ENCODE results near the gene CBX4. TPM values are rescaled to one million over a fixed set of nuclear protein-coding genes. Genes with fewer than 3 reads are reported as not detected.

CBX4 gene
- total RNA-seq, 2 donors from 2014 or later = 26.2 to 58.3 TPM

- Mint-ChIP-seq H3K27ac (peak overlapping the region in 1 of 2 donors; percentile 60), H3K4me3 (peak overlapping the region; percentile 25), H3K27me3 (peaks cover 11 to 14% of the 10 kb centered on the region in 2 donors), H3K4me1 (ENCODE audit: low read depth in 2 of 2) (peaks cover 8 to 27% of the 10 kb centered on the region in 2 donors), H3K9me3 (no peaks in the 10 kb centered on the region), H3K36me3 (no peaks in the 10 kb centered on the region)
- no peak for ATAC-seq
- DNase-seq (ENCODE audit: low spot score) = no peak
Measured at GRCh38 chr17:79841369-79842135, 2.3 kb upstream of the CBX4 start.

DNA sequence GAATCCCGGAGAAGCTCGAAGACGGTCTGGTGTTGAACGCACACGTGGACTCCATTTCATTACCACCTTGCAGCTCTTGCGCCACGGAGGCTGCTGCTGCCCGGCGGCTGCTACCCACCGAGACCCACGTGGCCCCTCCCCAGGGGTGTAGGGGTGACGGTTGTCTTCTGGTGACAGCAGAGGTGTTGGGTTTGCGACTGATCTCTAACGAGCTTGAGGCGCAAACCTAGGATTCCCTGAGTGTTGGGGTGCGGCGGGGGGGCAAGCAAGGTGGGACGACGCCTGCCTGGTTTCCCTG, 1.7 kb upstream of the CBX4 start:
- DNase-seq (ENCODE audit: low spot score) (no peak), ATAC-seq (no peak)
- Mint-ChIP-seq H3K4me1 (ENCODE audit: low read depth in 2 of 2) (peaks cover 8 to 27% of the 10 kb centered on the region in 2 donors), H3K27ac (peak overlapping the region in 1 of 2 donors; percentile 67), H3K27me3 (peaks cover 7 to 10% of the 10 kb centered on the region in 2 donors), H3K4me3 (peak overlapping the region; percentile 93), H3K9me3 (no peaks in the 10 kb centered on the region), H3K36me3 (no peaks in the 10 kb centered on the region)

DNA sequence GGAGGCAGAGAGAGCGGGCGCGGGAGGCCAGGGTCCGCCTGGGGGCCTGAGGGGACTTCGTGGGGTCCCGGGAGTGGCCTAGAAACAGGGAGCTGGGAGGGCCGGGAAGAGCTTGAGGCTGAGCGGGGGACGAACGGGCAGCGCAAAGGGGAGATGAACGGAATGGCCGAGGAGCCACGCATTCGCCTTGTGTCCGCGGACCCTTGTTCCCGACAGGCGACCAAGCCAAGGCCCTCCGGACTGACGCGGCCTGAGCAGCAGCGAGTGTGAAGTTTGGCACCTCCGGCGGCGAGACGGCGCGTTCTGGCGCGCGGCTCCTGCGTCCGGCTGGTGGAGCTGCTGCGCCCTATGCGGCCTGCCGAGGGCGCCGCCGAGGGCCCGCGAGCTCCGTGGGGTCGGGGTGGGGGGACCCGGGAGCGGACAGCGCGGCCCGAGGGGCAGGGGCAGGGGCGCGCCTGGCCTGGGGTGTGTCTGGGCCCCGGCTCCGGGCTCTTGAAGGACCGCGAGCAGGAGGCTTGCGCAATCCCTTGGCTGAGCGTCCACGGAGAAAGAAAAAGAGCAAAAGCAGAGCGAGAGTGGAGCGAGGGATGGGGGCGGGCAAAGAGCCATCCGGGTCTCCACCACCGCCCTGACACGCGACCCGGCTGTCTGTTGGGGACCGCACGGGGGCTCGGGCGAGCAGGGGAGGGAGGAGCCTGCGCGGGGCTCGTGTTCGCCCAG, 1.2 kb upstream of the CBX4 start:
- Mint-ChIP-seq H3K27ac (peak overlapping the region in 1 of 2 donors; percentile 67), H3K4me1 (ENCODE audit: low read depth in 2 of 2) (peaks cover 8 to 27% of the 10 kb centered on the region in 2 donors), H3K4me3 (peak overlapping the region; percentile 93), H3K27me3 (peaks cover 7% of the 10 kb centered on the region in 2 donors), H3K9me3 (no peaks in the 10 kb centered on the region), H3K36me3 (no peaks in the 10 kb centered on the region)
- DNase-seq (ENCODE audit: low spot score) (peak; percentile 74), ATAC-seq (no peak)

- peaks cover 15 to 34% of the 10 kb centered on the region in 2 donors for H3K4me1 Mint-ChIP-seq (ENCODE audit: low read depth in 2 of 2)
- DNase-seq (ENCODE audit: low spot score) (no peak), ATAC-seq (peak; percentile 26 to 37)
- no peaks in the 10 kb centered on the region for H3K9me3 Mint-ChIP-seq
- H3K4me3 Mint-ChIP-seq = peak overlapping the region; percentile 93
- H3K36me3 Mint-ChIP-seq = peaks cover 6% of the 10 kb centered on the region
- peaks cover 5 to 7% of the 10 kb centered on the region in 2 donors for H3K27me3 Mint-ChIP-seq
- H3K27ac Mint-ChIP-seq = peak overlapping the region; percentile 79 to 90
Measured at GRCh38 chr17:79838522-79839274, 542 bp downstream of the CBX4 start.

DNA sequence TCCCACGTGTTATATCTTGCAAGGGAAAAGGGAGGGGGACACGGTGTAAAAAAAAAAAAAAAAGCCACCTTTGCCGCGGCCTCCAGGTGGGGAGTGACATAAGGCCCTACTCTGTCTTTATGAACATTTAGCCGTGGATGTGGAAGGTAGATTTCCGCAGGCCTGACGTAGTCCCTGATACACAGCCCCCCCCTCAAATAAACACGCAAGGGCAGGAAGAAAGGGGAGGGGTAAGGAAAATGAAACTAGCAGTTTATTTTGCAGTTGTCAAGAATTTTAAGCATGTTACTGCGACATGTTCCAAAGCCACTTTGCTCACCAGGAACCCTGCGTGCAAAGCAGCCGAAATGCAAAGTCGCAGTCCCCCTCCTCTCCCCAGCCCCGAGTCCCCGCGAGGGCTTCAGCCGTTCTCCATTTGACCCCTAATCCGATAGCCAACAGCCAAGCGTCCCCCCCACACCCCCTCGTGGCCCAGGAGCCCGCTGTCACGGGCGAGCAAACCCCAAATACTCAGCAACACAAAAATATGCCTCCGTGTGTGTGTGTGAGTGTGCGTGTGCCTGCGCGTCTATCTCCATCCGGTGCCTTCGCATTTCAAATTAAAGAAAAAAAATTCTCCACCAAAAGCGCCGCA, 1.2 kb downstream of the CBX4 start:
- peak overlapping the region; percentile 93 for H3K4me3 Mint-ChIP-seq
- DNase-seq (ENCODE audit: low spot score) (no peak), ATAC-seq (no peak)
- peak overlapping the region; percentile 79 to 90 for H3K27ac Mint-ChIP-seq
- peaks cover 18 to 36% of the 10 kb centered on the region in 2 donors for H3K4me1 Mint-ChIP-seq (ENCODE audit: low read depth in 2 of 2)
- H3K27me3 Mint-ChIP-seq = peaks cover 5 to 7% of the 10 kb centered on the region in 2 donors
- peaks cover 10% of the 10 kb centered on the region for H3K36me3 Mint-ChIP-seq
- H3K9me3 Mint-ChIP-seq = no peaks in the 10 kb centered on the region

DNA sequence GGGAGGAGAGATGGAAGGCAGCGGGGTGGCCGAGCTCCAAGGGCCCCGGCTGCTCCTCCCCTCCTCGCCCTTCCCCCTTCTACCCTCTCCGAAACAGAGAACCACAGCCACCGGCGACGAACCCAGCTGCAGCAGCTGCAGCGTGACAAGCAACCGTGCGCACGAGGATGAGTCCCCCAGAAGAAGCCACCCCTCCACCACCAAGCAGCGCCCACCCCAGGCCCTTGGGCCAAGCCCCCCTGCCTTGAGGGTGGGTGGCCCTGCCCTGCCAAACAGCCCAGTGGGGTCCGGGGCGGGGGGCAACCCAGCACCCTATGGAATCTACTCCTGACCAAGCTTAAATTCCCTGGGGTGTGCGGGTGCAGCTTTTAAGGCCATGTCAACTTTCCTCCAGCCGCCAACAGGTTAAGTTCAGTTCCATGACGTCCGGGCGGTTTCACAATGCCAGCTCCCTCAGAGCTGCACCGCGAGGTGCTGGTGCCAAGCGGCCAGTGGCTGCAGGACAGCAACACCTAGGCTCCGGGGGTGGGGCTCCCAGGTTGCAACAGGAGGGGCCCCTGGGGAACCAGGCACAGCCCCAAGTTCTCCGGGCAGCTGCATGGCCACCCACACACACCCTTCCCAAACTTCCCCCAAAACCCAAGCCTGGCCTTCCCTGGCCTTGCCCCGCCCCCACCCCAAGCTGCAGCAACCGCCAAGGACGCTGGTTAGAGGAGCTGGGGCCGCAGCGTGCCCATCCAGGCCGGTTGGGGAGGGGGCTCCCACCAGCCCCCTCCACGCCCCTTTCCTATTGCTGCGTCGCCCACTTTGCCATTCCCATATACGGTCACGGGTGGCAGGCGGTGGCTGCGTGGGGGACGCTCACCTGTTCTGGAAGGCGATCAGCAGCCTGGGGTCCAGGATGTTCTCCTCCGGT, 2.0 kb downstream of the CBX4 start:
- H3K4me3 Mint-ChIP-seq = peak overlapping the region; percentile 93
- peak overlapping the region; percentile 79 to 90 for H3K27ac Mint-ChIP-seq
- ATAC-seq = peak; percentile 7 to 28
- H3K36me3 Mint-ChIP-seq = peaks cover 11% of the 10 kb centered on the region
- H3K9me3 Mint-ChIP-seq = no peaks in the 10 kb centered on the region
- DNase-seq (ENCODE audit: low spot score) = peak; percentile 77
- H3K4me1 Mint-ChIP-seq (ENCODE audit: low read depth in 2 of 2) = peaks cover 20 to 31% of the 10 kb centered on the region in 2 donors
- H3K27me3 Mint-ChIP-seq = peaks cover 5 to 6% of the 10 kb centered on the region in 2 donors

- peaks cover 11% of the 10 kb centered on the region for H3K36me3 Mint-ChIP-seq
- H3K4me3 Mint-ChIP-seq = peak overlapping the region; percentile 93
- peak overlapping the region in 1 of 2 donors; percentile 90 for H3K27ac Mint-ChIP-seq
- H3K27me3 Mint-ChIP-seq = peaks cover 0 to 3% of the 10 kb centered on the region in 2 donors
- H3K4me1 Mint-ChIP-seq (ENCODE audit: low read depth in 2 of 2) = peaks cover 20 to 29% of the 10 kb centered on the region in 2 donors
- DNase-seq (ENCODE audit: low spot score) (no peak), ATAC-seq (no peak)
- no peaks in the 10 kb centered on the region for H3K9me3 Mint-ChIP-seq
Measured at GRCh38 chr17:79836510-79836971, 2.7 kb downstream of the CBX4 start.

- no peak for ATAC-seq
- Mint-ChIP-seq H3K27ac (no peak overlapping the region), H3K4me1 (ENCODE audit: low read depth in 2 of 2) (peaks cover 20 to 29% of the 10 kb centered on the region in 2 donors), H3K9me3 (no peaks in the 10 kb centered on the region), H3K4me3 (no peak overlapping the region), H3K27me3 (peaks cover 0 to 3% of the 10 kb centered on the region in 2 donors), H3K36me3 (peaks cover 11% of the 10 kb centered on the region)
- no peak for DNase-seq (ENCODE audit: low spot score)
Measured at GRCh38 chr17:79835953-79836509, 3.2 kb downstream of the CBX4 start.

DNA sequence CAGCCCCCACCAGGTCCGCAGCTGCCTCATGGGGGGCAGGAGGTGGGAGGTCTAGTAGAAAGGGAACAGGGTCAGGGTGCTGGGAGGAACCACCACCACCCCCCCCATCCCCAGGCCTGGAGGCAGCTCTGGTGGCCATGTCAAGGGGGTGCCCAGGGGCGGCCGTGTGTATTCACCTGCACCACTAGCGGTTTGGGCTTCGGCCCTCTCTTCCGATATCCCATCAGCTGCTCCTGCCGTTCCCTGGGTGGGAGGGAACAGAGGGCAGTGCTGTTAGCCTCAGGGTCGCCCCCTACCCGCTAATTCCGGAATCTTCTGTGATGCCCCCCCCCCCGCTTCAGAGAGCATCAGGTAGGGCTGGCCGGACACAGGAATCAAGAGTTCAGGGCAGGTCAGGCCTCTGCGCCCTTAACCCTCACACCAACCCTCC, 3.8 kb downstream of the CBX4 start:
- Mint-ChIP-seq H3K27ac (no peak overlapping the region), H3K27me3 (peaks cover 0 to under 1% of the 10 kb centered on the region in 2 donors), H3K36me3 (peaks cover 11% of the 10 kb centered on the region), H3K4me3 (no peak overlapping the region), H3K4me1 (ENCODE audit: low read depth in 2 of 2) (peaks cover 20 to 26% of the 10 kb centered on the region in 2 donors), H3K9me3 (no peaks in the 10 kb centered on the region)
- ATAC-seq (no peak), DNase-seq (ENCODE audit: low spot score) (no peak)

DNA sequence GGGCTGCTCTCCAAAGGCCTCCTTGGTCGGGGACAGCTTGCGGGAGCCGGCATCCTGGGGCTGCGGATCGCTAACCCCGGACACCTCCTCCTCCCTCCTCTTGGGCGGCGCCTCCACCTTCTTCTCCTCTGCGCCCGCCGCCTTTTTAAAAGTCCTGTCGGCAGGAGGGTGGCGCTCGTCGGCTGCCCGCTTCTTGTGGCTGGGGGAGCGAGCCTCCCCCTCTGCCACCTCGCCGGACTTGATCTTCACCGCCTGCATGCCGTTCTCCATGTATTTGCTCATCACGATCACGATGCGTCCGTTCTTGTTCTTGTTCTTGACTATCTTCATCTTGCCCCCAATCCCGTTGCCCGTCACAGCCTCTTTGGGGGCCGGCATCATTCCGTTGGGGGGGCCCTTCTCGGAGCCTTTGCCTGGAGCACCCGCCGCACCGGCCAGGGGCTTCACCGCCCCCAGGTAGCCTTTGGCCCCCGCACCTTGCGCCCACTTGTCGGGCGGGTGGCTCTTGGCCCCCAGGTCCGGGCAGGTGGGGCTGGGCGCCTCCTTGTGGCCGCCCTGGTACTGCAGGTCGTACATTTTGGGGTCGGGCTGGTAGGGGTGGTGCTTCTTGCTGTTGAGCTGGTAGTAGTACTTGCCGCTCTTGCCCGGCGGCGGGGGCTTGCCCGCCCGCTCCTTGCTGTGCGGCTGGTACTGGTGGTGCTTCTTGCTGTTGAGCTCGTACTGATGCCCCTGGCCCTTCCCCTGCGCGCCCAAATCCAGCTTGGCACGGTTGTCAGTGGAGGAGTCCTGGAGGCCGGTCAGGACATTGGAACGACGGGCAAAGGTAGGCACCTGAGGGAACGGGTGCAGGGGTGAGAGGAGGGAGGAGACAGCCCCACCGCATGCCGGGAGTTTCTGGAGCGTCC, 4.4 kb downstream of the CBX4 start:
- ATAC-seq (no peak), DNase-seq (ENCODE audit: low spot score) (no peak)
- Mint-ChIP-seq H3K4me1 (ENCODE audit: low read depth in 2 of 2) (peaks cover 20 to 25% of the 10 kb centered on the region in 2 donors), H3K4me3 (no peak overlapping the region), H3K9me3 (no peaks in the 10 kb centered on the region), H3K27me3 (no peaks in the 10 kb centered on the region), H3K36me3 (peaks cover 11% of the 10 kb centered on the region), H3K27ac (no peak overlapping the region)

DNA sequence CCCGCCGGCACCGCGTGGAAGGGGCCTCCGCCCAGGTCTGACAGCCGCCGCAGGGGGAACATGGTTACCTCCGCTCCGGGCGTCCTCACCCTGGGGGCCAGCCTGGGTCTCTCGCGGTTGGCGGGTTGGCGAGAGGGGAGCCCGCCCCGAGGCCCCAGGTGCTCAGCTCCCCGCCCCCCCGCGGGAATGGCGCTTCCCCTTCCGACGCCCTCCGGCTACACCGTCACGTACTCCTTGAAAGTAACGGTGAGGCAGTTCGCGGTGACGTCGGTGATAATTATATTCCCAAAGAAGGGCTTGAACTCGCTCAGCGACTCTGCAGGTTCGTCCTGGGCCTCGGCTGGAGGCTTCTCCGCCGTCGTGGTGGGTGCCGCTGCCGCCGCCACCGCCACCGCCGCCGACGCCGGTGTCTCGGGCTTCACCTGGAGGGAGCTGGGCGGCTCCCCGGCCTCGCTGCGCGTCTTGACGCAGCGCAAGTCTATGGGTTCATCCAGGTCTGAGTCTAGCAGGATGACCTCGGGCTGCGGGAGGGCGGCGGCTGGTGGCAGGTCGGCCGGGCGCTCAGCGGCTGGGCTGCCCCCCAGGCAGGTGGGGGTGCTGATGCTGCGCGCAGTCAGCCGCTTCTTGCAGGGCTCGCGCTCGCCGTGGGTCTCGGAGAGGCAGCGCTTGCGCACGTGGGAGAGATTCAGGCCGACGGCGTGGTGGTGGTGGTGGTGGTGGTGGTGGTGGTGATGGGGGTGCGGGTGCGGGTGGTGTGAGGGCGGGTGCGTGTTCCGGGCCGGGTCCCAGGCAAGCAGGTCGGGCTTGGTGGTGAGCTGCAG, 5.3 kb downstream of the CBX4 start:
- Mint-ChIP-seq H3K9me3 (no peaks in the 10 kb centered on the region), H3K27me3 (no peaks in the 10 kb centered on the region), H3K27ac (no peak overlapping the region), H3K4me3 (no peak overlapping the region), H3K36me3 (peaks cover 11% of the 10 kb centered on the region), H3K4me1 (ENCODE audit: low read depth in 2 of 2) (peaks cover 20 to 25% of the 10 kb centered on the region in 2 donors)
- ATAC-seq (no peak), DNase-seq (ENCODE audit: low spot score) (no peak)
